OCI-M2 (cell line): ENCODE data around the gene SPINK14.

ENCODE experiments used
- DNase-seq: peaks from one replicate; lab custom pipeline; 2025; ENCODE audit not compliant: unreplicated experiment; lab: John Stamatoyannopoulos, UW

The SPINK14 gene

GRCh38 chr5:148193202-148193601, 24.9 kb downstream of the SPINK14 start:
- no peak for DNase-seq

- DNase-seq = no peak
These were observed 32.8 kb downstream of the SPINK14 start for GRCh38 chr5:148201151-148201550.

DNA sequence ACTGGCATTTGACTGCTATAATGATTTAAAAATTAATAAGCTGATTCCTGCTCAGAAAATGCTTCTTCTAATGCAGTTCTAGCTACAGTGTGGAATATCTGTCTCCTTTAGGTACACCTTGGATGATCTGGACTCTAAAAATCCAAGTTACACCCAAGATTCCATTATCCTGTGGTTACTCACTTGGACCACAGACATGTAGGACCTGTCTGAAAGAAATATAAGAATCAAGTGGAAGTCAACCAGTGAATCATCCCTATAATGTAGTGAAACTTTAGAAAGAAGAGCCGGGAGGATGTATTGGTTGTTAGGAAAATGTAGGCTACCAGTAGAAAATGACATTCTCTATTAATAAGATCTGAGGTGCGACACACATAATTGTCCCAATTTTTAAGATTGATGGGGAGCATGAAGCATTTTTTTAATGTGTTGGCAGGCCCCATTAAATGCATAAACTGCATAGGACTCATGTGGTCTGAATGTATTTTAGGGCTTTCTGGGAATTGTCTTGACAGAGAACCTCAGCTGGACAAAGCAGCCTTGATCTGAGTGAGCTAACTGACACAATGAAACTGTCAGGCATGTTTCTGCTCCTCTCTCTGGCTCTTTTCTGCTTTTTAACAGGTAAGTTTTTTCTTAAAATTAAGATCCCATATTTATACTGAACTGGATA, 34.3 kb downstream of the SPINK14 start, which contains the start of gene SPINK6:
TSS of gene SPINK6 (plus strand) at position 512 of the 673 bp plus-strand sequence. CDS start at position 567, 55 bp downstream.
- DNase-seq = no peak

- DNase-seq = no peak
These were observed 36.9 kb downstream of the SPINK14 start for GRCh38 chr5:148205044-148205806.

- no peak for DNase-seq
These were observed 37.5 kb downstream of the SPINK14 start for GRCh38 chr5:148205865-148206264.

- DNase-seq = no peak
These were observed 38.3 kb downstream of the SPINK14 start for GRCh38 chr5:148206620-148207019.

DNA sequence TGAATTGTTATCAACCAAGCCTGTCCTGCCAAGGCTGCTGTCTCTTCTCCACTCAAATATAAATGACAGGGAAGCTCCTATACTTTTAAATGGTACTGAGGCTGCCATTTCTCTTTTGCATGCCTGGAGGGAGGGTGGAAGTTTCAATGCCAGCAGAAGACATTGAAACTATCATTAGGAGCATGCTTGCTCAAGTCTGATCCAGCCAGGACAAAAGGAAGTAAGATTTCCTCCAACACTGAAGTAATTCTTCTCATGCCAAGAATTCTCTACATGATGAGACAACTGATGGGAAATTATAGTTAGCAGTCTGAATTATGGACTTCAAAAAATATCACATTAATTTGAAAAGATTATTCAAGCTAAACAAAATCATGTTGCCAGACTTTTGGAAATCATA, 39.9 kb downstream of the SPINK14 start:
- no peak for DNase-seq

- no peak for DNase-seq
These were observed 40.9 kb downstream of the SPINK14 start for GRCh38 chr5:148209151-148209770.

- DNase-seq = no peak
These were observed 46.4 kb downstream of the SPINK14 start for GRCh38 chr5:148214665-148215185.

DNA sequence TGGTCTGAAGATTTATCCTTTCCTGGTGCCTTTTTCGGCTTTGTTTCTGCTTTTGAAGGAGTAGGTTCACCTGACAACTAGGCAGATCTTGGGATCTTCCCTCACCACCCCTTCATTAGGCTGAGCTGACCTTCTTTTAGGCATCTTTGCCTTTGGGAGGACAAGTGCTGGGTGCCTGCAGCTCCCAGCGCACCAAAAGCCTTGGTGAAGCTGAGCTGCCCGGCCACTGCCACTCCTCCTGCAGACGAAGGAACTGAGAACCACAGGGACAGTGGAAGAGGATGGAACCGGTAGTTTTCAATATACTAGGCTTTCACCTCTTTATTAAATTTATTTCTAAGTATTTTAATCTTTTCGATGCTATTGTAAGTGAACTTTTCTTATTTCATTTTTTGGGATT, 53.2 kb downstream of the SPINK14 start:
- no peak for DNase-seq

DNA sequence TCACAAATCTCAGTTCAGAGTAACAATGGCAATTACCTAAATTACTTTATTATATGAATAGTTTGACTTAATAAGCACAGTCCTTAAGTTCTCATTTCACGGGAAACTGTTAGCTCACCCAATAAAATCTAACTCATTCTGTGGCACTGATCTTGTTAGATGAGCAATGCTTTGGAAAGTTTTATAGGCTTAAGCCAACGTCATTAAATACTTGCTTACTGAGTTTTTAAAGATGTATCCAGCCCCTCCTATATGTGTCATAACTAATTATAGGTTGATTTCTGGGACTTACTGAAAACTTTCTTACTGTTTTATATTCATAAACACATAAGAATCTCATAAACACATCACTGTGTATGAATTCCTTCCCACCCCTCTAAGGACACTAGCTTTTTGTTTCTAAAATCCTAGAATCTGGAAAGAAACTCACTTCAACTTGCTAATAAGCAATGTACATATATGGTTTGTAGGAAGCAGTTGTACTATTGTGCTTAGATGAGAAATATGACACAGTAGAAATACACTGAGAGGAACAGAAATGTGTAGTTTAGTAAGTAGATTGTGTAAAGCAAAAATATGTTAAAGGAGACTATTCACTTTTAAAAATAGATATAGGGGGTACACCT, 55.9 kb downstream of the SPINK14 start:
- no peak for DNase-seq
